Measurements from ENCODE around the gene ACOX1.

The ACOX1 gene

DNA sequence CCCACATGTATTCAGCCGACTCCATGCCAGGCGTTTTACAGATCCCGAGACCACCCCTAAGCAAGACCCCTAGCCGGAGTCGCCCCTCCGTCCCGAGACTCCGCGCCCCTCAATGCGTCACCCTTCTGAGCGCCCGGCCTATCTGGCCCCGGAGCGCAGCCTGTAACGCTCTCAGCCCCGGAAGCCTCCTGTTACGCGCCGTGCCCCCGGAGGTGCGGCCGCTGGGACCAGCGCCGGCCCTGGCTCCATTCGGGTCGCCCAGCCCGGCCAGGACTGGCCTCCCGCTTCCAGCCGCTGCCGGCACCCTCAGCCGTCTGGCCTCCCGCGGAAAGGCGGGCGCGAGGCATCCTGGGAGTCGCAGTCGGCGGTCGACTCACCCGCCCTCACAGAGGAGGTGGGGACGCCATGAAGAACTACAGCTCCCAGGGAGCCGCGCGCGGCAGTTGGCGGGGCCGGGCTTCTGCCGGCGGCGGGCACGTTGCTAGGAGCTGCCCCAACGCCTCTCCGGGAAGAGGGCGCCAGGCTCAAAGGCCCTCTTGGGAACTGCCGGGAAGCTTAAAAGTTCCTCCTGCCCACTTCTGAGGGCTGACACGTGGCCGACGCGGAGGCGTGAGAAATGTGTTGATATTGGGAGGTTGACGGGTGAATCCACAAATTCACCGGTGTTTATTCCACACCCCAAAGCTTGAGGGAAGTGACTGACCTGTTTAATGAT is 38.1 kb downstream of the ACOX1 start, which contains the start of gene FBF1:
FBF1 (minus strand) TSS at position 316 of the 715 bp plus-strand sequence. CDS start 2,893 bp downstream, outside the sequence.
- H3K4me3 Mint-ChIP-seq, result peak within 1 kb of the TSS; percentile 92
- peaks cover 4% of the 10 kb centered on the region for H3K27me3 Mint-ChIP-seq (ENCODE audit: low read depth, poor library complexity)
- peaks cover 9% of the 10 kb centered on the region for H3K36me3 Mint-ChIP-seq (ENCODE audit: low read depth)
- TF ChIP-seq, protein P1, sequence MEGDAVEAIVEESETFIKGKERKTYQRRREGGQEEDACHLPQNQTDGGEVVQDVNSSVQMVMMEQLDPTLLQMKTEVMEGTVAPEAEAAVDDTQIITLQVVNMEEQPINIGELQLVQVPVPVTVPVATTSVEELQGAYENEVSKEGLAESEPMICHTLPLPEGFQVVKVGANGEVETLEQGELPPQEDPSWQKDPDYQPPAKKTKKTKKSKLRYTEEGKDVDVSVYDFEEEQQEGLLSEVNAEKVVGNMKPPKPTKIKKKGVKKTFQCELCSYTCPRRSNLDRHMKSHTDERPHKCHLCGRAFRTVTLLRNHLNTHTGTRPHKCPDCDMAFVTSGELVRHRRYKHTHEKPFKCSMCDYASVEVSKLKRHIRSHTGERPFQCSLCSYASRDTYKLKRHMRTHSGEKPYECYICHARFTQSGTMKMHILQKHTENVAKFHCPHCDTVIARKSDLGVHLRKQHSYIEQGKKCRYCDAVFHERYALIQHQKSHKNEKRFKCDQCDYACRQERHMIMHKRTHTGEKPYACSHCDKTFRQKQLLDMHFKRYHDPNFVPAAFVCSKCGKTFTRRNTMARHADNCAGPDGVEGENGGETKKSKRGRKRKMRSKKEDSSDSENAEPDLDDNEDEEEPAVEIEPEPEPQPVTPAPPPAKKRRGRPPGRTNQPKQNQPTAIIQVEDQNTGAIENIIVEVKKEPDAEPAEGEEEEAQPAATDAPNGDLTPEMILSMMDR (IDR thresholded peaks at IDR 0.05), result no peak
- H3K9me3 Mint-ChIP-seq, result no peaks in the 10 kb centered on the region
- peak; percentile 94 for DNase-seq
- H3K4me1 Mint-ChIP-seq, result peaks cover 21% of the 10 kb centered on the region
- H3K27ac Mint-ChIP-seq, result peak within 1 kb of the TSS; percentile 74

DNA sequence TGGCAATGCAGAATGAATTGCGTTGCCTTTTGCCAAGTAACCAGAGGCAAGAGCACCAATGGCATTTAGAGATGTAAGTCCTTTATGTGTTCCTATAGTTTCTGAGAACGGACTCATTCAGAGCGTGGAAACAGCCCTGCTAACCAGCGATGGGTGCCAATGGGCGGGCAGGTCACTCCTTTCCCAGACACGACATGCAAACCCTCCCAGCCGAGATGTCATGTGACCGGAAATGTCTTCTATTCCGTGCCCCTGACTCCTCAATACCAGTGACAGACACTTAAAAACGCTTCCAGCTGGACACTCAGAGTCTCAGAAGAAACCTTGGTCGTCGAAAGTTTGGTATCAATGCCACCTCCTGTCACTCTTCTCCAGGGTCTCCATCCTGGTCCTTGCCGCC is 41.3 kb downstream of the ACOX1 start:
- DNase-seq, result no peak
- H3K27me3 Mint-ChIP-seq (ENCODE audit: low read depth, poor library complexity), result peaks cover 7% of the 10 kb centered on the region
- no peak overlapping the region for H3K27ac Mint-ChIP-seq
- peaks cover 20% of the 10 kb centered on the region for H3K4me1 Mint-ChIP-seq
- TF ChIP-seq, protein P1 (IDR thresholded peaks at IDR 0.05), result no peak
- H3K9me3 Mint-ChIP-seq, result no peaks in the 10 kb centered on the region
- peaks cover 3% of the 10 kb centered on the region for H3K36me3 Mint-ChIP-seq (ENCODE audit: low read depth)
- H3K4me3 Mint-ChIP-seq, result no peak overlapping the region

GRCh38 chr17:75933808-75934207 is 45.2 kb downstream of the ACOX1 start:
- H3K9me3 Mint-ChIP-seq, result no peaks in the 10 kb centered on the region

DNA sequence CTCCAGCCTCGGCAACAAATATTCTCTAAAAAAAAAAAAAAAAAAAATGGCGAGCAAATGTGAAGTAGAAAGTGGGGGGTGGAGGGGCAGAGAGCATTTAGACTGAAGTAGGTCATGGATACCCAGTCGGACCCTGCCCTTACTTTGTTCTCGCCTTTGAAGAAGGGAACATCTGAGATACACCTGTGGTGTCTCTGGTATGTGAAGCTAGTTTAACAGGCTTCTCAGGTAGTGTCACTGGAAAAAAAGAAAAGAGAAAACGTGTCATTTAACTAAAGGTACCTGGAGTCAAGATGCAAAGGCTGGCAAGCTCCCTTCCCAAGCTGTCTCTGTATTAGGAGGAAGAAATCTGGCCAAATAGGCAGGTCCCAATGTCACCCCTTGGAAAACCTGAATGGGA is 46.1 kb downstream of the ACOX1 start:
- Mint-ChIP-seq H3K4me1 (peaks cover 19% of the 10 kb centered on the region), H3K9me3 (no peaks in the 10 kb centered on the region), H3K4me3 (no peak overlapping the region), H3K27ac (no peak overlapping the region), H3K27me3 (ENCODE audit: low read depth, poor library complexity) (peaks cover 3% of the 10 kb centered on the region), H3K36me3 (ENCODE audit: low read depth) (peaks cover 9% of the 10 kb centered on the region)
- TF ChIP-seq, protein P1 (IDR thresholded peaks at IDR 0.05), result no peak
- DNase-seq, result no peak

More at GRCh38 chr17:75933808-75934207, 45.2 kb downstream of the ACOX1 start:
- Mint-ChIP-seq H3K27ac (no peak overlapping the region), H3K4me1 (peaks cover 15% of the 10 kb centered on the region), H3K4me3 (no peak overlapping the region), H3K27me3 (ENCODE audit: low read depth, poor library complexity) (peaks cover 3% of the 10 kb centered on the region), H3K36me3 (ENCODE audit: low read depth) (peaks cover 4% of the 10 kb centered on the region)
- TF ChIP-seq, protein P1 (IDR thresholded peaks at IDR 0.05), result no peak
- DNase-seq, result no peak

DNA sequence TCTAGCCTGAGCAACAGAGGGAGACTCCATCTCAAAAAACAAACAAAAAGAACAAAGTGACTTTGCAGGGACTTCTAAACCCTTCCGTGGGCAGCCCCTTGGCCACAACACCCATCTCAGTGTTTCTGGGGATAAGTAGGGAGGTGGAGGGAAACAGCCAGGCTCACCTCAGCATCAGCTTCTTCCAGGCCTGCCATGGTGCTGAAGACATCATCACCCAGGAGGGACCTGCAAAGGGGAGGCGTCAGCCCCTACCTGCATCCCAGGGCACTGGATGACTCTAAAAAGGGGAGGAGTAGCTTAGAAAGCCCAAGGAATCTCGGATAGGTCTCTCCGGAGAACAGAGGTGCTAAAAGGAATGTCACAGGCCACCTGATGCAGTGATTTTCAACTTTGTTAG is 47.9 kb downstream of the ACOX1 start:
- Mint-ChIP-seq H3K27ac (peak overlapping the region; percentile 19), H3K4me3 (no peak overlapping the region), H3K36me3 (ENCODE audit: low read depth) (peaks cover 9% of the 10 kb centered on the region), H3K27me3 (ENCODE audit: low read depth, poor library complexity) (peaks cover 3% of the 10 kb centered on the region), H3K4me1 (peaks cover 20% of the 10 kb centered on the region), H3K9me3 (no peaks in the 10 kb centered on the region)
- no peak for DNase-seq
- TF ChIP-seq, protein P1 (IDR thresholded peaks at IDR 0.05), result no peak
